ENCODE measurements around the gene NRCAM. TPM values are rescaled to one million over a fixed set of nuclear protein-coding genes. Genes with fewer than 3 reads are reported as not detected.

The NRCAM gene
- total and polyA plus RNA-seq, 7 donors: 1.3 to 3.9 (median 1.8) TPM; not detected in 2

- intact Hi-C loops (cut with DNase I): no loop called here
These were observed 126.0 kb downstream of the NRCAM start for GRCh38 chr7:108330227-108330626.

GRCh38 chr7:108329514-108329913, 126.7 kb downstream of the NRCAM start:
- Histone ChIP-seq H3K4me3 (no peak overlapping the region), H3K36me3 (no peaks in the 10 kb centered on the region), H3K27me3 (no peaks in the 10 kb centered on the region), H3K4me1 (no peaks in the 10 kb centered on the region), H3K9me3 (no peaks in the 10 kb centered on the region), H3K27ac (no peak overlapping the region)
- intact Hi-C loops (cut with DNase I): no loop called here
- no peak for DNase-seq
- WGBS, 2 donors: 92 to 93% methylated on average over 2 of the region's 2 CpGs
- TF ChIP-seq POLR2A (IDR thresholded peaks at IDR 0.05) (no peak), CTCF (IDR thresholded peaks at IDR 0.05) (no peak), POLR2AphosphoS5 (IDR thresholded peaks at IDR 0.05) (no peak), EP300 (IDR thresholded peaks at IDR 0.05) (no peak)

More at GRCh38 chr7:108330227-108330626, 126.0 kb downstream of the NRCAM start:
- no peaks in the 10 kb centered on the region for H3K27me3 ChIP-seq
- no peaks in the 10 kb centered on the region for H3K4me1 ChIP-seq
- no peaks in the 10 kb centered on the region for H3K9me3 ChIP-seq
- DNase-seq: no peak
- H3K27ac ChIP-seq: no peak overlapping the region
- H3K36me3 ChIP-seq: no peaks in the 10 kb centered on the region
- no peak overlapping the region for H3K4me3 ChIP-seq
- WGBS, 2 donors: 94% methylated on average over 6 of the region's 6 CpGs
- TF ChIP-seq CTCF (IDR thresholded peaks at IDR 0.05): no peak
- no peak for TF ChIP-seq POLR2AphosphoS5 (IDR thresholded peaks at IDR 0.05)
- no peak for TF ChIP-seq EP300 (IDR thresholded peaks at IDR 0.05)
- no peak for TF ChIP-seq POLR2A (IDR thresholded peaks at IDR 0.05)

- Histone ChIP-seq H3K4me3 (no peak overlapping the region), H3K4me1 (no peaks in the 10 kb centered on the region), H3K27ac (no peak overlapping the region), H3K27me3 (no peaks in the 10 kb centered on the region), H3K36me3 (no peaks in the 10 kb centered on the region), H3K9me3 (no peaks in the 10 kb centered on the region)
- TF ChIP-seq EP300 (IDR thresholded peaks at IDR 0.05) (no peak), POLR2A (IDR thresholded peaks at IDR 0.05) (no peak)
- intact Hi-C loops (cut with DNase I): no loop called here
- 10 to 40% methylated on average over 2 of the region's 2 CpGs for WGBS, 2 donors
- no peak for DNase-seq
These were observed 128.0 kb downstream of the NRCAM start for GRCh38 chr7:108328174-108328651.

GRCh38 chr7:108327353-108327752, 128.9 kb downstream of the NRCAM start:
- H3K27ac ChIP-seq: no peak overlapping the region
- TF ChIP-seq POLR2AphosphoS5 (IDR thresholded peaks at IDR 0.05) (no peak), EP300 (IDR thresholded peaks at IDR 0.05) (no peak), POLR2A (IDR thresholded peaks at IDR 0.05) (no peak), CTCF (IDR thresholded peaks at IDR 0.05) (no peak)
- no peaks in the 10 kb centered on the region for H3K9me3 ChIP-seq
- intact Hi-C loops (cut with DNase I): no loop called here
- H3K4me3 ChIP-seq: no peak overlapping the region
- DNase-seq: no peak
- no peaks in the 10 kb centered on the region for H3K4me1 ChIP-seq
- H3K27me3 ChIP-seq: no peaks in the 10 kb centered on the region
- no peaks in the 10 kb centered on the region for H3K36me3 ChIP-seq

GRCh38 chr7:108326938-108327337, 129.3 kb downstream of the NRCAM start:
- Histone ChIP-seq H3K27me3 (no peaks in the 10 kb centered on the region), H3K36me3 (no peaks in the 10 kb centered on the region), H3K27ac (no peak overlapping the region), H3K9me3 (no peaks in the 10 kb centered on the region), H3K4me3 (no peak overlapping the region), H3K4me1 (no peaks in the 10 kb centered on the region)
- TF ChIP-seq POLR2AphosphoS5 (IDR thresholded peaks at IDR 0.05) (no peak), EP300 (IDR thresholded peaks at IDR 0.05) (no peak), CTCF (IDR thresholded peaks at IDR 0.05) (no peak), POLR2A (IDR thresholded peaks at IDR 0.05) (no peak)
- intact Hi-C loops (cut with DNase I): no loop called here
- DNase-seq: no peak
- WGBS, 2 donors: 87 to 89% methylated on average over 2 of the region's 2 CpGs

All from sigmoid colon (tissue), 7 donors.